ENCODE data around the gene CT83.

Gene CT83

DNA sequence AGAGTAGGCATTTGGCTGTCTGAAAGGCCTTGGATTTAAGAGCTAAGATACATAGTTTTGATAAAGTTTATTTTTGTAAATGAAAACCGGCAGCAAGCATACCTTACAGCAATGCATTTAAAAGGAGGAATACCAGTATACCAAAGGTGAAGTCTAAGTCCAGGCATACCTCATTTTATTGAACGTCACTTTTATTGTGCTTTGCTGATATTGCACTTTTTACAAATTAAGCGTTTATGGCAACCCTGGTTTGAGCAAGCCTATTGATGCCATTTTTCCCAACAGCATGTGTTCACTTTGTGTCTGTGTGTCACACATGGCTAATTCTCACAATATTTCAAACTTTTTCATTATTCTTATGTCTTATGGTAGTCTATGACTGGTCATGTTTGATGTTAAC lies 34.8 kb downstream of the CT83 start:
- H3K18ac ChIP-seq (ENCODE audit: low read length) = no peak overlapping the region
- no peak overlapping the region for H3K14ac ChIP-seq (ENCODE audit: low read length)
- H3K9ac ChIP-seq (ENCODE audit: low read depth, low read length, poor library complexity) = no peak overlapping the region
- no peaks in the 10 kb centered on the region for H3K36me3 ChIP-seq (replicated peaks in 1 of 2; ENCODE audit: control insufficient read depth in 2 of 2, insufficient read depth in 2 of 2, low read length in 2 of 2)
- no peak overlapping the region for H3K4ac ChIP-seq (ENCODE audit: low read length)
- DNase-seq (ENCODE audit: low spot score) = no peak
- no peak overlapping the region for H3K23ac ChIP-seq (ENCODE audit: low read depth, low read length, poor library complexity)
- no peak overlapping the region for H4K8ac ChIP-seq (ENCODE audit: low read depth, low read length)
- no peaks in the 10 kb centered on the region for H3K4me1 ChIP-seq (ENCODE audit: control insufficient read depth in 2 of 2, insufficient read depth in 1 of 2, low read depth in 1 of 2, low read length in 2 of 2)
- H3K27ac ChIP-seq (replicated peaks; ENCODE audit: low read length) = no peak overlapping the region
- H3K79me1 ChIP-seq (ENCODE audit: low read depth, low read length) = no peaks in the 10 kb centered on the region
- H3K4me2 ChIP-seq (ENCODE audit: insufficient read depth, low read length, poor library complexity, severe bottlenecking) = no peak overlapping the region
- H2AK5ac ChIP-seq (ENCODE audit: low read depth, low read length) = no peak overlapping the region
- H2AFZ ChIP-seq (ENCODE audit: low read length) = no peak overlapping the region
- no peak overlapping the region for H2BK12ac ChIP-seq (ENCODE audit: low read length)
- H2BK15ac ChIP-seq (ENCODE audit: low read length) = no peak overlapping the region
- H3K4me3 ChIP-seq (ENCODE audit: low read length in 2 of 2) = no peak overlapping the region
- WGBS, 2 donors (ENCODE audit: extremely low coverage in 2 of 2, insufficient read length in 2 of 2, insufficient replicate concordance in 1 of 2) = no CpG with 5 or more reads among the region's 3 CpGs
- no peaks in the 10 kb centered on the region for H3K9me3 ChIP-seq (replicated peaks in 1 of 2; ENCODE audit: control insufficient read depth in 2 of 2, insufficient read depth in 1 of 2, low read depth in 1 of 2, low read length in 2 of 2)
- no peak overlapping the region for H2BK5ac ChIP-seq (ENCODE audit: low read length)
- no peak overlapping the region for H4K91ac ChIP-seq (ENCODE audit: low read depth, low read length, poor library complexity)
- H3K27me3 ChIP-seq (ENCODE audit: control insufficient read depth in 3 of 3, insufficient read depth in 3 of 3, low read depth in 1 of 3, low read length in 3 of 3) = no peaks in the 10 kb centered on the region
- H2BK120ac ChIP-seq (ENCODE audit: low read depth, low read length) = no peak overlapping the region

DNA sequence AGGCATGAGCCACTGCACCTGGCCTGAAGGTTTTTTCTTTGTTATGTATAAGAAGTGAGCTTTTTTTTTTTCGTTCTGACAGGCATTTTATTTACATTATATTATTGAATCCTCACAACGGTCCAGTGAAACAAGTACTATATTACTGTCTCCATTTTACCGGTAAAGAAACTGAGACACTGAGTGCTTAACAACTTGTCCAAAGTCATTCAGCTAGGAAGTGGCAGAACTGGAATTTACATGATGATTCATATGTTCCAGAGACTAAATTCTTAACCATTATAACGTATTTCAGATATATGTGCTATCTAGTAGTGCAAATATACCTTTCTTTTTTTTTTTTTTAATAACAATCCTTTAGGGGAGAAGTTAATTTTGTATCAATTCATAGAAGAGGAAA lies 44.8 kb downstream of the CT83 start:
- H2BK15ac ChIP-seq (ENCODE audit: low read length) = no peak overlapping the region
- no peak overlapping the region for H3K4me2 ChIP-seq (ENCODE audit: insufficient read depth, low read length, poor library complexity, severe bottlenecking)
- H3K79me1 ChIP-seq (ENCODE audit: low read depth, low read length) = no peaks in the 10 kb centered on the region
- no peak for DNase-seq (ENCODE audit: low spot score)
- no peak overlapping the region for H4K8ac ChIP-seq (ENCODE audit: low read depth, low read length)
- no peak overlapping the region for H2AK5ac ChIP-seq (ENCODE audit: low read depth, low read length)
- H3K27ac ChIP-seq (replicated peaks; ENCODE audit: low read length) = no peak overlapping the region
- H2AFZ ChIP-seq (ENCODE audit: low read length) = no peak overlapping the region
- no CpG with 5 or more reads among the region's 4 CpGs for WGBS, 2 donors (ENCODE audit: extremely low coverage in 2 of 2, insufficient read length in 2 of 2, insufficient replicate concordance in 1 of 2)
- H4K91ac ChIP-seq (ENCODE audit: low read depth, low read length, poor library complexity) = no peak overlapping the region
- H3K4me3 ChIP-seq (ENCODE audit: low read length in 2 of 2) = no peak overlapping the region
- no peak overlapping the region for H3K23ac ChIP-seq (ENCODE audit: low read depth, low read length, poor library complexity)
- no peaks in the 10 kb centered on the region for H3K4me1 ChIP-seq (ENCODE audit: control insufficient read depth in 2 of 2, insufficient read depth in 1 of 2, low read depth in 1 of 2, low read length in 2 of 2)
- H2BK5ac ChIP-seq (ENCODE audit: low read length) = no peak overlapping the region
- no peak overlapping the region for H2BK12ac ChIP-seq (ENCODE audit: low read length)
- no peak overlapping the region for H3K9ac ChIP-seq (ENCODE audit: low read depth, low read length, poor library complexity)
- no peak overlapping the region for H2BK120ac ChIP-seq (ENCODE audit: low read depth, low read length)
- no peaks in the 10 kb centered on the region for H3K36me3 ChIP-seq (replicated peaks in 1 of 2; ENCODE audit: control insufficient read depth in 2 of 2, insufficient read depth in 2 of 2, low read length in 2 of 2)
- no peak overlapping the region for H3K14ac ChIP-seq (ENCODE audit: low read length)
- no peaks in the 10 kb centered on the region for H3K9me3 ChIP-seq (replicated peaks in 1 of 2; ENCODE audit: control insufficient read depth in 2 of 2, insufficient read depth in 1 of 2, low read depth in 1 of 2, low read length in 2 of 2)
- H3K18ac ChIP-seq (ENCODE audit: low read length) = no peak overlapping the region
- H3K4ac ChIP-seq (ENCODE audit: low read length) = no peak overlapping the region
- no peaks in the 10 kb centered on the region for H3K27me3 ChIP-seq (ENCODE audit: control insufficient read depth in 3 of 3, insufficient read depth in 3 of 3, low read depth in 1 of 3, low read length in 3 of 3)

GRCh38 chrX:116417214-116417613 lies 45.6 kb downstream of the CT83 start:
- Histone ChIP-seq H3K4me2 (ENCODE audit: insufficient read depth, low read length, poor library complexity, severe bottlenecking) (no peak overlapping the region), H2BK12ac (ENCODE audit: low read length) (no peak overlapping the region), H3K9me3 (replicated peaks in 1 of 2; ENCODE audit: control insufficient read depth in 2 of 2, insufficient read depth in 1 of 2, low read depth in 1 of 2, low read length in 2 of 2) (no peaks in the 10 kb centered on the region), H2BK120ac (ENCODE audit: low read depth, low read length) (no peak overlapping the region), H3K79me1 (ENCODE audit: low read depth, low read length) (no peaks in the 10 kb centered on the region), H2AK5ac (ENCODE audit: low read depth, low read length) (no peak overlapping the region), H3K18ac (ENCODE audit: low read length) (no peak overlapping the region), H3K4me3 (ENCODE audit: low read length in 2 of 2) (no peak overlapping the region), H3K36me3 (replicated peaks in 1 of 2; ENCODE audit: control insufficient read depth in 2 of 2, insufficient read depth in 2 of 2, low read length in 2 of 2) (no peaks in the 10 kb centered on the region), H4K91ac (ENCODE audit: low read depth, low read length, poor library complexity) (no peak overlapping the region), H3K9ac (ENCODE audit: low read depth, low read length, poor library complexity) (no peak overlapping the region), H3K23ac (ENCODE audit: low read depth, low read length, poor library complexity) (no peak overlapping the region), H3K27ac (replicated peaks; ENCODE audit: low read length) (no peak overlapping the region), H3K4ac (ENCODE audit: low read length) (no peak overlapping the region), H2AFZ (ENCODE audit: low read length) (no peak overlapping the region), H3K27me3 (ENCODE audit: control insufficient read depth in 3 of 3, insufficient read depth in 3 of 3, low read depth in 1 of 3, low read length in 3 of 3) (no peaks in the 10 kb centered on the region), H3K14ac (ENCODE audit: low read length) (no peak overlapping the region), H2BK5ac (ENCODE audit: low read length) (no peak overlapping the region), H3K4me1 (ENCODE audit: control insufficient read depth in 2 of 2, insufficient read depth in 1 of 2, low read depth in 1 of 2, low read length in 2 of 2) (no peaks in the 10 kb centered on the region), H2BK15ac (ENCODE audit: low read length) (no peak overlapping the region), H4K8ac (ENCODE audit: low read depth, low read length) (no peak overlapping the region)
- WGBS, 2 donors (ENCODE audit: extremely low coverage in 2 of 2, insufficient read length in 2 of 2, insufficient replicate concordance in 1 of 2) = no CpG with 5 or more reads among the region's 1 CpG
- no peak for DNase-seq (ENCODE audit: low spot score)

GRCh38 chrX:116413273-116413672 lies 49.5 kb downstream of the CT83 start:
- Histone ChIP-seq H2BK5ac (ENCODE audit: low read length) (no peak overlapping the region), H3K27me3 (ENCODE audit: control insufficient read depth in 3 of 3, insufficient read depth in 3 of 3, low read depth in 1 of 3, low read length in 3 of 3) (no peaks in the 10 kb centered on the region), H3K4me1 (ENCODE audit: control insufficient read depth in 2 of 2, insufficient read depth in 1 of 2, low read depth in 1 of 2, low read length in 2 of 2) (no peaks in the 10 kb centered on the region), H2BK15ac (ENCODE audit: low read length) (no peak overlapping the region), H3K9ac (ENCODE audit: low read depth, low read length, poor library complexity) (no peak overlapping the region), H4K8ac (ENCODE audit: low read depth, low read length) (no peak overlapping the region), H2AK5ac (ENCODE audit: low read depth, low read length) (no peak overlapping the region), H3K23ac (ENCODE audit: low read depth, low read length, poor library complexity) (no peak overlapping the region), H3K4ac (ENCODE audit: low read length) (no peak overlapping the region), H3K4me2 (ENCODE audit: insufficient read depth, low read length, poor library complexity, severe bottlenecking) (no peak overlapping the region), H2BK120ac (ENCODE audit: low read depth, low read length) (no peak overlapping the region), H3K18ac (ENCODE audit: low read length) (no peak overlapping the region), H3K79me1 (ENCODE audit: low read depth, low read length) (no peaks in the 10 kb centered on the region), H3K14ac (ENCODE audit: low read length) (no peak overlapping the region), H3K27ac (replicated peaks; ENCODE audit: low read length) (no peak overlapping the region), H2BK12ac (ENCODE audit: low read length) (no peak overlapping the region), H3K4me3 (ENCODE audit: low read length in 2 of 2) (no peak overlapping the region), H2AFZ (ENCODE audit: low read length) (no peak overlapping the region), H4K91ac (ENCODE audit: low read depth, low read length, poor library complexity) (no peak overlapping the region), H3K9me3 (replicated peaks in 1 of 2; ENCODE audit: control insufficient read depth in 2 of 2, insufficient read depth in 1 of 2, low read depth in 1 of 2, low read length in 2 of 2) (no peaks in the 10 kb centered on the region), H3K36me3 (replicated peaks in 1 of 2; ENCODE audit: control insufficient read depth in 2 of 2, insufficient read depth in 2 of 2, low read length in 2 of 2) (no peaks in the 10 kb centered on the region)
- no peak for DNase-seq (ENCODE audit: low spot score)
- no CpG with 5 or more reads among the region's 1 CpG for WGBS, 2 donors (ENCODE audit: extremely low coverage in 2 of 2, insufficient read length in 2 of 2, insufficient replicate concordance in 1 of 2)

Data from neuronal stem cell (in vitro differentiated cells).